Choroid plexus epithelial cell (primary cell): ENCODE results near the gene RGS14.

ENCODE experiments used
- DNase-seq: peaks from one replicate; pipeline ENCODE4 v3.0.0-alpha.2; 2010; ENCODE audit warnings: low read depth
- H3K4me3 ChIP-seq: 2 replicates; pipeline ENCODE4 v1.5.1; 2011; ENCODE audit warnings: low read depth, mild to moderate bottlenecking, control low read depth, low read length, moderate library complexity
- TF ChIP-seq, protein P1 (sequence below): conservative IDR thresholded peaks from 2 replicates; pipeline ENCODE4 v1.5.1; 2011; ENCODE audit warnings: low read depth, mild to moderate bottlenecking, control low read depth, inconsistent platforms, low read length, moderate library complexity

Gene RGS14

DNA sequence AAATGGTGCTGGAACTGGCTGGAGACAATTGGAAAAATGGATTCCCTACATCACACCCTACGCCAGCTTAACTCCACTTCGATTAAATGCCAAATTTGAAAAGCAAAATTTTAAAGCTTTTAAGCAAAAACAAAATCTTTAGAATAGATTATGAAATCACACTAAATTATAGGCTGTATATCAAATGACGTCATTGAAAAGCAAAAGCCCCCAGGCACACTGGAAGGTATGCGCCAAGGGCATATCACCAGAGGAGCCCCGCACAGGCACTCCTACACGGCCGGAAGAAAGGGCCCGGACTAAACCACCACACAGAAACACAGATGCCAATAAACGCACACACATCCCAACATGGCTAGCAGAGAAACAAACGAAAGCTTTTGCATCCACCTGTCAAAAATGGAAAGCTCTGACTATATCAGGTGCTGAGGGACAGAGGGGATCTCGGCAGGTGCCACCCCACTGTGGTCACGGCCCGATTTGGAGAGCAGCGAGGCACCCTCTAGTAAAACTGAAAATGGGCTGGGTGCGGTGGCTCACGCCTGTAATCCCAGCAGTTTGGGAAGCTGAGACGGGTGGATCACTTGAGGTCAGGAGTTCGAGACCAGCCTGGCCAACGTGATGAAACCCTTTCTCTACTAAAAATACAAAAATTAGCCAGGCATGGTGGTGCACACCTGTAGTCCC is 29.0 kb upstream of the RGS14 start:
- no peak for DNase-seq
- TF ChIP-seq, protein P1, sequence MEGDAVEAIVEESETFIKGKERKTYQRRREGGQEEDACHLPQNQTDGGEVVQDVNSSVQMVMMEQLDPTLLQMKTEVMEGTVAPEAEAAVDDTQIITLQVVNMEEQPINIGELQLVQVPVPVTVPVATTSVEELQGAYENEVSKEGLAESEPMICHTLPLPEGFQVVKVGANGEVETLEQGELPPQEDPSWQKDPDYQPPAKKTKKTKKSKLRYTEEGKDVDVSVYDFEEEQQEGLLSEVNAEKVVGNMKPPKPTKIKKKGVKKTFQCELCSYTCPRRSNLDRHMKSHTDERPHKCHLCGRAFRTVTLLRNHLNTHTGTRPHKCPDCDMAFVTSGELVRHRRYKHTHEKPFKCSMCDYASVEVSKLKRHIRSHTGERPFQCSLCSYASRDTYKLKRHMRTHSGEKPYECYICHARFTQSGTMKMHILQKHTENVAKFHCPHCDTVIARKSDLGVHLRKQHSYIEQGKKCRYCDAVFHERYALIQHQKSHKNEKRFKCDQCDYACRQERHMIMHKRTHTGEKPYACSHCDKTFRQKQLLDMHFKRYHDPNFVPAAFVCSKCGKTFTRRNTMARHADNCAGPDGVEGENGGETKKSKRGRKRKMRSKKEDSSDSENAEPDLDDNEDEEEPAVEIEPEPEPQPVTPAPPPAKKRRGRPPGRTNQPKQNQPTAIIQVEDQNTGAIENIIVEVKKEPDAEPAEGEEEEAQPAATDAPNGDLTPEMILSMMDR, result no peak
- H3K4me3 ChIP-seq, result no peak overlapping the region

DNA sequence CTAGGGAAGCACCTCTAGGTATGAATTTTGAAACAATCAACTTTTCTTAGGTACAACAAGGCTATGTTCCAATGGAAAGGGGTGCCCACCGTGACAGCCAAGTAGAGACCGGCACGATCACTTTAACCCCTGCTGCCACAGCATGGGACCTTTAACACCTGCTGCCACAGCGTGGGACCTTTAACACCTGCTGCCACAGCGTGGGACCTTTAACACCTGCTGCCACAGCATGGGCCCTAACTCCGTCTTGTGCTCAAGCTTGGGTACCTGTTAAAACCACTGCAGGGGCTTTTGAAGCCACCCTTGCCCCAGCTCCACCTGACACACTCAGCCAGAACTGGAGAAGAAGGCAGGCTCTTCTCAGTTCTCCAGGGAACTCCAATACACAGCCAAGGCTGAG is 27.8 kb upstream of the RGS14 start:
- TF ChIP-seq, protein P1, result no peak
- no peak overlapping the region for H3K4me3 ChIP-seq
- no peak for DNase-seq

DNA sequence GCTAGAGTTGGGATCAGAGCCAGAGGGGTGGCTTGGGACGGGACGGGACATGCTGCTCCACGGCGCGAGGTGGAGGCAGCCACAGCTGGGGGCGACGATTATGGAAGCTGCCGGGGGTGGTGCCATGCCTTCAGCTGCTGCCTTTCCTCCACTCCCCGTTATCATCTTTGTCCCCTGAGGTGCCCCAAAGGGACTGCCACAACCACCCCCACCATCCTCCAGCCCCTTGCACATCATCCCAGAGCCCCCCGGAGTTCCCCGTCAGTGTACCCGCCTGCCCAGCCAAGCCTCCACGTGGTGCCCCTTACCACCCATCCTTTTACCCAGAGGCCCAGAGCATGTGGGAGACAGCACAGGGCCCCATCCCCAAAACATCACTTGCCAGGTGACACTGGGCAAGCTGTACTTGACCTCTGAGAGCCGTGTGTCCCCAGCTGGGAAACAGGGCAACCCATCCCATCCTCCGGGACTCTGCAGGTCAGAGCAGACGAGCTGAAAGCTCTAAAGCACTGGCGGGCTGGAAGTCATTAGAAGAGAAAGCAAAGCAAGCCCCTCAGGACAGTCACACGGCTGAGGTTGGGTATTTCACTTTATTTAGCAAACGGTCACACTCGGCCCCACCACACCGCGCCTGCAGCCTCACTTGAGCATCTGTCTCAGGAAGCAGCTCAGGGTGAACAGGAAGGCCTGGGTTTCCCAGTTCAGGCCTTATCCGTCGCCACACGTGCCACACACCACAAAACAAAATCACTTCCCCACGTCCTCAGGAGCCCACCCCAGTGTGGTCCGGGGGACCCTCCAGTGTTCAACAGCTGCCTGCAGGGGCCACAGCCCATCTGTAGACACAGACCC is 26.5 kb upstream of the RGS14 start:
- no peak for DNase-seq
- TF ChIP-seq, protein P1, result no peak
- H3K4me3 ChIP-seq, result no peak overlapping the region

DNA sequence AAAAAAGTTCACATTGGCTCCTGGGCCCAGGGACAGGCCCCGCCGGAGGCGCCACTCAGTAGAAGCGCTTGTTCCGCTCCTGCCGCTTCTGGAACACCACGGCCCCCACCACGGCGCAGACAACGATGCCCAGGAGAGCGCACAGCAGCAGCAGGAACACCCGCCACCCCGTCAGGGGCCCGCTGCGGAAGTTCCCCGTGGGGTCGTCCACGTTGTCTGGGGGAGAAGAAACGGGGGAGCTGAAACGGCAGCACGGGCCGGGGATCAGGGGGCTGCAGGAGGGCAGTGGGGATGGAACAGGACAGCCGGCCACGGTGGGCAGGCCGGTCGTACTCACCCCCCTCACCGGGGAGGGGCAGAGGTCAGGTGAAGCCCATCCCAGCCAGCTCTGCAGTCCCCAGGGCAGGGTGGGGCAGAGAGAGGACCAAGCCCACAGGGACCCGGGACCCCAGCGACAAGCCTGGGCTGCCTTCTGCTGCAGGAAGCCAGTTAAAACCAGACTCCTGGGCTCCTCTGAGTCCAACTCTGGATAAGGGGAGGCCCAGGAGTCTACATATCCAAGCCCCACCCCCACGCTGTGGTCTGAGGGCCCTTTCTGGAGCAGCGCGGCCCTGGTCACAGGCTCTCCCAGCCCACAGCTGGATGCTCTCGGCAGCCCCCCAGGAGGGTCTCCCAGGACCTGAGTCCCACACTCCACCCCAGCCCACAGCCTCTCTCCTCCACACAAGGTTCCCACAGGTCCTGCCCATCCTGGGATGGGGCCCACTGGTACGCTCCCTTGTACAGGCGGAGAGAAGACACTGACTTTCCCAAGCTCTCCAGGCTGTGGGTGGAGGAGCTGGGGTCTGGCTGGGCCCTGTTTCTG is 25.5 kb upstream of the RGS14 start:
- H3K4me3 ChIP-seq, result no peak overlapping the region
- DNase-seq, result no peak
- TF ChIP-seq, protein P1, result no peak

DNA sequence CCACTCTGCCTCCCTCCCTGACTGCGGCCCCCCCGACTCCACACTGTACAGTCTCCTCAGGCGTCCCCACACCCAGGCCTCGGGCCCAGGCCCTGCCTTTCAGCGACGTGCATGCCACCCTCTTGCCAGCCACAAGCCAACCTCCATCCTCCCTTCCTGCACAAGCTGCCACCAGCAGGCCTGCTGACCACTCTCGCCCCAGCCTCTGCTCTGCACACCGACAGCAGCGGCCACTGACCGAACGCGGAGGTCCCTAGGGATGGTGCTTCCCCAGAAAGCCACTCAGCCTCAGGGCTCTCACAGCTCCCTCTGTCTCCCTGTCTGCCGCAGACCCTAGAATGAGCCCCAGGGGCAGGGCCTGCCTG is 24.8 kb upstream of the RGS14 start:
- TF ChIP-seq, protein P1, result no peak
- DNase-seq, result no peak
- H3K4me3 ChIP-seq, result no peak overlapping the region

DNA sequence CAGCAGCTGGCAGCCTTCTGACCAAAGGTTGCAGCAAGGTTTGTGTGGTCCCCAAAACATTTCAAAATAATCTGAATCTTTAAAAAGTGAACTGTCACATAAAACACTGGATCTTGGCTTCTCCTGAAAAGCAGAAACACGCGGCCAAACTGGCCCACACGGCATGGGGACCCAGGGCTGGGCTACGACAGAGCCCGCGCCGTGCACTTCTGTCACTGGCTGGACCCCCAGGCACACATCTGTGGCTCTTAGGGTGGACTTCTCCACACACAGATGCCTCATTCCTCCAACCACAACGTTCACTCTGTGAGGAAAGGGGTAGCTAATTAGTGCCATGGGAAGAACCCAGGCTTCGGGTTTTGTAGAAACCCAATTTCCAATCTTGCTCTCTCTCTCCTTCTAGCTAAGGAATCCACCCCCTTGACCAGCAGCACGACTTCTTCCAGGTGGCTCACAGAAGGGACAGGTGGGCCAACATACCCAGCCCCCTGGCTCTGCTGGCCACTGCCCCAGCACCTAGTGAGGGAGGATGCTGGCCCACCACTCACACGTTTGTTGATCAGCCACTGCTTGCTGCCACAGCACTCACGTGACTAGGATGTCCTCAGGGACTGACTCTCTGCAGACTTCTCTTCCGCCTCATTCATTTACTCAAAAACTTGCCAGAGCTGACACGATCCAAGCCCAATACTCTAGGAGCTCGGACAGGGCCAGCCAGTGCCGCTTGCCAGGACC is 24.1 kb upstream of the RGS14 start:
- H3K4me3 ChIP-seq, result no peak overlapping the region
- no peak for DNase-seq

More for the DNA sequence above, 24.1 kb upstream of the RGS14 start:
- TF ChIP-seq, protein P1, result no peak
